Stimulated activated CD4-positive, alpha-beta T cell treated with anti-CD3 and anti-CD28 coated beads, TNF-alpha, amount 100 ng/mL, for 4 hours (primary cell): Measurements from ENCODE around the gene RTF1.
A peak's percentile ranks its signal among the peaks of the same experiment; 100 is the strongest.
"Not testable (repeated sequence)": the region's sequence is repeated elsewhere in the genome, so short reads cannot be mapped to it uniquely, and the experiment has no call there.

Source experiments
- DNase-seq, 3 experiments: peaks; one replicate each; pipeline ENCODE4 v3.0.0-alpha.2; 2020; ENCODE audit warnings: low read depth in 3 of 3

RTF1 gene

GRCh38 chr15:41416742-41417417 lies at the start of gene RTF1:
Gene RTF1, plus strand, starts transcription at chr15:41417095. Its CDS starts 21 bp downstream, at chr15:41417116.
- peak; percentile 95 to 97 (median 95) for DNase-seq

GRCh38 chr15:41367418-41367817 lies 49.5 kb upstream of the RTF1 start:
- DNase-seq = no peak

- no peak for DNase-seq
Observed at GRCh38 chr15:41377978-41378377, 38.9 kb upstream of the RTF1 start.

GRCh38 chr15:41383974-41384749 lies 32.7 kb upstream of the RTF1 start:
- not testable (repeated sequence) for DNase-seq

GRCh38 chr15:41387646-41388045 lies 29.2 kb upstream of the RTF1 start:
- no peak for DNase-seq

GRCh38 chr15:41392659-41393058 lies 24.2 kb upstream of the RTF1 start:
- no peak for DNase-seq

GRCh38 chr15:41394924-41395323 lies 22.0 kb upstream of the RTF1 start:
- DNase-seq = no peak

- no peak for DNase-seq
Observed at GRCh38 chr15:41396111-41396510, 20.8 kb upstream of the RTF1 start.

GRCh38 chr15:41401904-41402267 lies 15.0 kb upstream of the RTF1 start:
- DNase-seq = no peak

- DNase-seq = no peak
Observed at GRCh38 chr15:41407341-41407740, 9.6 kb upstream of the RTF1 start.

GRCh38 chr15:41408234-41408641 lies 8.7 kb upstream of the RTF1 start:
- DNase-seq = no peak

- no peak for DNase-seq
Observed at GRCh38 chr15:41411031-41411430, 5.9 kb upstream of the RTF1 start.

- DNase-seq = no peak
Observed at GRCh38 chr15:41411441-41411840, 5.5 kb upstream of the RTF1 start.

- no peak for DNase-seq
Observed at GRCh38 chr15:41416128-41416741, 660 bp upstream of the RTF1 start.

GRCh38 chr15:41417418-41418195 lies 712 bp downstream of the RTF1 start:
- no peak for DNase-seq

GRCh38 chr15:41423979-41424659 lies 7.2 kb downstream of the RTF1 start:
- no peak for DNase-seq

GRCh38 chr15:41424809-41425208 lies 7.9 kb downstream of the RTF1 start:
- no peak for DNase-seq

GRCh38 chr15:41425907-41426306 lies 9.0 kb downstream of the RTF1 start:
- DNase-seq = not testable (repeated sequence)

- no peak for DNase-seq
Observed at GRCh38 chr15:41429003-41429890, 12.4 kb downstream of the RTF1 start.

- no peak for DNase-seq
Observed at GRCh38 chr15:41435037-41435786, 18.3 kb downstream of the RTF1 start.
